GM10266 (cell line): Measurements from ENCODE around the gene MCF2L.

Experiments used
- DNase-seq: peaks from one replicate; pipeline ENCODE4 v3.0.0; 2012; ENCODE audit errors: extremely low spot score
- CTCF ChIP-seq: IDR thresholded peaks from 2 replicates; pipeline ENCODE4 v1.5.1; 2012; ENCODE audit warnings: mild to moderate bottlenecking, low read depth; ENCODE audit not compliant: control insufficient read depth, insufficient read depth; ENCODE audit errors: missing control alignments

MCF2L gene

DNA sequence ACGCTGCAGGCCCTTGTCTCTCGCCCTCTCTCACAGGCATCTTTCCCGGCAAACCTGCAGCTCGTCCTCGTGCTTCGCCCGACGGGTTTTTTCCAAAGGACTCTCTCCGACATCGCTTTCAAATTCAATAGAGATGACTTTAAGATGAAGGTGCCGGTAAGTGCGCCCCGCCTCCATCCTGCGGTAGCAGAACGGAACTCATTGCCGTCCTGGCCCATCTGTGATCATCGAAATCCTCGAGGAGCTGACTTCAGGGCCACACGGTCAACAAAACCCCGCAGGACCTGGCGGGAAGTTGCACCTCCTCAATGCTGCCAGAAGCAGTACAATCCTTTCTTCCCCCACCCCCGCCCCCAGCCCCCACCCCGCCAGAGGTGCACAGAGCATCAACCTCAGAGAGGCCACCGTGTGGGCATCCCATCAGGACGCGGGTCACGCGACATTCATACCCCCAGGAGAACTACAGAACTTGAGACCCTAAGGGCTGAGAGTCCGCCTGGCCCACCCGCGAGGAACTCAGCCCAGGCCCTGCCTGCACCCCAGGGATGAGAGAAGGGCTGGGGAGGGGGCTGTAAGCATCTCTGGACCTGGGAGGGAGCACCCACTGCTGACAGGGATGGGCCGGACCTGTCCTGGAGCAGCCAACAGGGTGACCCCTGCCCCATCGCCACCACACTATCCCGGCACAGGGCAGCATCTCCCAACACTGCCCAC lies 91.7 kb downstream of the MCF2L start:
- no peak for TF ChIP-seq CTCF

DNA sequence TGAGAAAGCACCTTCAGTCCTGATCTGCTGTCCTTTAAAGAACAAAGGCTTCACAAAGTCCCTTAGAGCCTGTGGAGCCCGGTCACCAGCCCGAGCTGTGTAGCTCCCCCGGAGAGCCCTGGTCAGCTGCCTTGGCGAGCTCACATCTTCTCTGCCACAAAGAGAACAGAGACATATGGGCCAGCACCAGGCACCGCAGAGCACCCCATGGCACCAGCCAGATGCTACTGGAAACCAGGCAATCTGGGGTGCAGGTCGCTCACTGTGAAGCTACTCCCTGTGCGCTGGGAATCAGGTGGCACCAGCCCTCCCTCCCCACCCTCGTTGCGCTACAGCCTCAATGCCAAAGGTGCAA lies 92.2 kb downstream of the MCF2L start:
- no peak for TF ChIP-seq CTCF
- DNase-seq: no peak

More for the DNA sequence above, 91.7 kb downstream of the MCF2L start:
- DNase-seq: no peak

DNA sequence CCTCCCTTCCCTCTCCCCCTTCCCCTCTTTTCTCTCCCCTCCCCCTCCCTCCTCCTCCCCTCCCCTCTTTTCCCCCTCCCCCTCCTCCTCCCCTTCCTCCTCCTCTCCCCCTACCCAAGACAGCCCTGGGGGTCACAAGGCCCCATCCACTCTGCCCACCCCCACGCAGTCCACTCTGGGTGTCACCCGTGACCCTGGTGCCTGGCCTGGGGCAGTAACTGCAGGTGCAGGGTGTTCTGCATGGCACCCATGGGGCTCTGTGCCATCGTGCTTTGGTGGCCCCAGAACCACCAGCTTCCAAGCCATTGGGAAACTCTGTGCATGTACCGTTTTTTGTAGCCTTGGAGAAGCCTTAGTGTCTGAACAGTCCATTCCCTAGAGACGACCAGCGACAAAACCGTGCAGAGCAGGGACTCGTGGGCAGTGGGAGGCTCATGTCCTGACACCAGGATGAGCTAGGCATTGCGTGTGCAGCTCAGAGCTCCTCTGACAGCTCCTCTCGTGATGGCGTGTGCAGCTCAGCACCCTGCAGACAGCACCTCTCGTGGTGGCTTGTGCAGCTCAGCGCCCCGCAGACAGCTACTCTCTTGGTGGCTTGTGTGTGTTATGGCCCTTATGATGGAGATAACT lies 92.9 kb downstream of the MCF2L start:
- DNase-seq: no peak

DNA sequence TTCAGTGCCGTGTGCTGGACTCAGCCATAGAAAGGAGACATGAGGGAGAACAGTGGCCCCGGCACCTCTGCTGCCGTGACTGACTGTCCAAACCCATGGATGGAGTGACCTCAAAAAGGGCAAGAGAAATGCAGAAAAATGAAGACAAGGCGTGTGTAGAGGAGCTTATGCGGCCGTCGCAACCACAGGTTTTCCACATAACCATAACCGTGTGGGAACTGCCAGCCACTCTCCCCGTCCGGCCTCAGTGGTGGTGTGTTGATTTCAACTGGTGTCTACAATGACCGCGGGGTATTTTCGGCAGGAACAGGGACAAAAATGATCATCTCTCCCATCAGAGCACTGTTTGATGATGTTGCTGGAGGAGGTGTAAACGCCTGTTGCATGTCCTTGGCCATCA lies 93.7 kb downstream of the MCF2L start:
- TF ChIP-seq CTCF: no peak
- no peak for DNase-seq

More for the DNA sequence above, 92.9 kb downstream of the MCF2L start:
- no peak for TF ChIP-seq CTCF

GRCh38 chr13:113063091-113063491 lies 94.1 kb downstream of the MCF2L start:
- DNase-seq: no peak
- no peak for TF ChIP-seq CTCF

DNA sequence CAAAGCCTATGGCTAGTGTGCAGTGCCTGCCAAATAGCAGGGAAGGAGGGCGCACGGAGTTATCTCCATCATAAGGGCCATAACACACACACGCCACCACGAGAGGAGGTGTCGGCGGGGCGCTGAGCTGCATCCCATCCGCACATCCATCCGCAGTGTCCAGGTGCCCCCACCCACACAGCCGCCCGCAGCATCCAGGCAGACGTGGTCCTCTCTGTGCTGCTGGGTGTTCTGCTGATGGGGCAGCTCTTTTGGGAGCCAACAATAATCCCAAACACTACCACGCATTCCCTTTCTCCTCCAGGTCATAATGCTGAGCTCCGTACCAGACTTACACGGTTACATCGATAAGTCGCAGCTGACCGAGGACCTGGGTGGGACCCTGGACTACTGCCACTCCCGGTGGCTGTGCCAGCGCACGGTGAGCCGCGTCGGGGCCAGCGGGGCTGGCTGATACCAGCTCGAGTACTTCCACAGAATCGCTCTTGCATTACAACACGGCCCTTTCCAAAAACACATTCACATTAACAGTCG lies 95.1 kb downstream of the MCF2L start:
- no peak for TF ChIP-seq CTCF
- DNase-seq: no peak
